CD4-positive, alpha-beta T cell treated with Interleukin-10 for 1 hour (primary cell): Measurements from ENCODE around the gene RBBP7.

ENCODE experiments used
- DNase-seq: peaks from one replicate; pipeline ENCODE4 v3.0.0-alpha.2; 2020

RBBP7 gene

DNA sequence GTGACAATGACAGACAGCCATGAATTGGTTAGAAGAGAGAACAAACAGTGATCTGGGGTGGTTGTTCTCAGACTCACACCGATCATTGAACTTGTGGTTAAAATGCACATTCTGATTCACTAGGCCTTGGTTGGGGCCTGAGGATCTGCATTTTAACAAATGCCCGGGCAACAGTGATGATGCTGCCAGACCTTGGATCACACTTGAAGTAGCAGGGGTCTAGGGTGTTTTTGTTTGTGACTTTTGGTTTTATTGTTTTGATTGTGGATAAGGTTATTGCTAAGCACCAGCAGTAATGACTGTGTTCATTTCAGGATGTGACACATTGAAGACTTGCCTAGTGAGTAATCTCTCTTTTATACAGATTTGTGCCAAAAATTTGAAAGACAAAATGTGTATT, 47.4 kb downstream of the RBBP7 start:
- DNase-seq = no peak

DNA sequence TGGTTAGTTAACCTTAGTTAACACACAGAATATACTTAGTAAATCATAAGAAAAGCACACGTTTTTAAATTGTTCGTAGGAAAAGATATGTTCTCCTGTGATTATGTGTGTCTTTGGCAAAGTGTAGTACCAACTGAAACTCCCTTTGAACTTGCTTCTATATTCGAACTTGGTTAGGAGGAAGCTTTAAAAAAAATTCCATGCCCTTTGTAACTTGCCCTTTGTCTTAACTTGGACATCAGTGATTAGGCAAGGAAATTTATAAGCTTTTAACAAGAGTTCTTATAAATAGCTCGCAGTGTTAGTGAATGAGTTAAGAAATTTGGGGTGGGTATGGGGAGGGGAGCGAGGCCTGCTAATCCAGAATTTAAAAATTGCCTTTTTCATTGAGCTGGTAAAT, 50.5 kb downstream of the RBBP7 start:
- DNase-seq = no peak

DNA sequence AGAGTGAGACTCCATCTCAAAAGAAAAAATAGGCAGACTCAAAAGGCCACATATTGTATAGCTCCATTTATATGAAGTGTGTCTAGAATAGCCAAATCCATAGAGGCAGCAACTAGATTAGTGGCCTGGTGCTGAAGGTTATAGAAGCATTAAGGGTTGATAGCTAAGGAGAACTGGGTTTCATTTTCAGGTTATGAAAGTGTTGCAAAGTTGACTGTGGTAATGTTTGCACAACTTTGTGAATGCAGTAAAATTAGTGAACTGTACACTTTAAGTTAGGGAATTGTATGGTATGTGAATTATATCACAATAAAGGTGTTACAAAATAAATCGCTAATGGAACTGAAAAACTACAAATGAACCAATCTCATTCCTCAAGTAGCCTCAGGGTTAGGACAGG, 55.6 kb downstream of the RBBP7 start:
- no peak for DNase-seq

DNA sequence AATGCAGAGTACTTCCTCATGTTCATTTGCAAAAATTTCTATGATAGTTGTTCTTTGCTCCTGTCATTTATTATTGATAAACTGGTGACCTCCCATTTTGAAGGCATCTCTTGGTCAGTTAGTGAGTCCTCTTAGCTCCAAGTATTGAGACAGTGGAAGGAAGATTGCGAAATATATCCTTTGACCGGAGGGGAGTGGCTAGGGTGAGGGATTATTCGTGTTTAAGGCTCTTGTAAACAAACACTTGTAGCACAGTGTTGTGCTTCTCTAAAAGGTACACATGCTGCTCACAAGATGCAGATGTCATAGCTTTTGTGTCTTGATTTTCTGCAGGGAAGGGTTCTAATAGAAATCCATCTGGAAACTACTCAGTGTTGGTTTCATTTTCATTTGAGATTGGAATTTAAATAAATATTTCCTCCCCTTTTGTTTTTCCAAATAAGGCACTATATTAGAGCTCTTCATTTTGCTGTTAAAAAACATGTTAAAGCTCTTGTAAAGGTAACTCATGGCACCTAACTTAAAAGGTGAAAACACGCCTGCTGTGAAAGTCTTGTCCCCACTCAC, 62.1 kb downstream of the RBBP7 start:
- DNase-seq = no peak

DNA sequence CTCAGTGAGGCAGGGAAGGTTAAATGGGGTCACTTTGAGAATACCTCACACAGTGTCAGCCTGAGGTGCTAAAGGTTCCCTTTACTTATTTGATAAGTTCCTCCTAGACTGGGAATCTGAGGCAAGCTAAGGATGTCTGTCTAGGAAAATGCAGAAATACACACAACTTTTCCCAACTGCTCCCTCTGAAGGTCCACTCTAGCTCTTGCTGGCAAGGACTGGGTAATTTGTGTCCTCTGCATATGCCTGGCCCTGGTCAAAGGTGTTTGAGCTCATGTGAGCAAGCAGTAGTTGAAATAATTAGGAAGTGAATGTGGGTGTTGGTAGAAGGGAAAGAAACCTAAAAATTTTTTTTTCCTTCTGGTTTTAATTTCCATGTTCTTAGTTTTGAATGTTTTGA, 62.6 kb downstream of the RBBP7 start:
- DNase-seq = no peak

DNA sequence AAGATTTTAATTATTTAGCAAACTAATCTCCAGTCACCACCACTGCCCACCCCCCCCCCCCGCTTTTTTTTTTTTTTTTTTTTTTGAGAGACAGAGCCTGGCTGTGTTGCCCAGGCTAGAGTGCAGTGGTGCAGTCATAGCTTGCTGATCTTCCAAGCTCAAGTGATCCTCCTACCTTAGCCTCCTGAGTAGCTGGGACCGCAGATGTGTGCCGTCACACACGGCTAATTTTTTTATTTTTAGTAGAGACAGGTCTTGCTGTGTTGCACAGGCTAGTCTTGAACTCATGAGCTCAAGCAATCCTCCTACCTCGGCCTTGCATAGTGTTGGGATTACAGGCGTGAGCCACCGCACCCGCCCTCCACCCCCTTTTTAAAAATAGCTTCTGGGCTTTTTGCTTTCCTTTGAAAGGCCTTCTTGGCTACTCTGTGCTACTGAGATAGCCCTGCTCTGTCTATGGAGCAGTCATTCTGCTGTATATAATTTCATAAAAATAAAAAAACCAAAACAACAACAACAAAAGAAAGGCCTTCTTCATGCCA, 65.2 kb downstream of the RBBP7 start:
- DNase-seq = no peak

DNA sequence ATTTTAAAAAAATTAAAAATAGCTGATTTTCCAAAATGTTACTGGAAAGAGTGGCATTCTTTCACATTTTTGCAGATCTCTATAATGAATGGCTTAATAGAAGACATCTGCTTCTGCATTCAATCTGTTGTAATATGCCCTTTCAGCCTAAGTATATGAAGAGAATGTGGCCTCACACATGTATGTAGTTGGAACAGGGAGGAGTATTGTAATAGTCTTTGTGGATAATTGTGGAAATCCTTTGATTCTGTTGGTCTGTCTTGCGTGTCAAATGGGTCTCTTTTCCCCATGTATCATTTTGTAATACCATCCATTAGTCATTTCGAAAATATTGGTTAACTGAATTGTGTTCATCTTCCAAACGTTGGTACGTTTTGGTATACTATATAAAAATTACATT, 72.3 kb downstream of the RBBP7 start:
- no peak for DNase-seq

DNA sequence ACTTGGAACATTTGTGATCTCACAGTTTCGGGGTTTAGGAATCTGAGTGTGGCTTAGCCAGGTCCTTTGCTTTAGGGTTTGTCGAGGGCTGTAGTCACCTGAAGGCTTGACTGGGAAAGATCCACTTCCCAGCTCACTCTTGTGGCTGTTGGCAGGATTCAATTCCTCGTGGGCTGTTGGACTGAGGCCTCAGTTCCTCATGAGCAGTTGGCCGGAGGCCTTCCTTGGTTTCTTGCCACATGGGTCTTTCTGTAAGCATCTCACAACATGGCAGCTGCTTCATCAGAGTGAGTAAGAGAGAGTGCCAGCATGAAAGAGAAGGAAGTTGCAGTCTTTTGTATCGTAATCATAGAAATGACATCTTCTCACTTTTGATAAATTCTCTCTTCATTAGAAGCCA, 72.8 kb downstream of the RBBP7 start:
- DNase-seq = no peak

DNA sequence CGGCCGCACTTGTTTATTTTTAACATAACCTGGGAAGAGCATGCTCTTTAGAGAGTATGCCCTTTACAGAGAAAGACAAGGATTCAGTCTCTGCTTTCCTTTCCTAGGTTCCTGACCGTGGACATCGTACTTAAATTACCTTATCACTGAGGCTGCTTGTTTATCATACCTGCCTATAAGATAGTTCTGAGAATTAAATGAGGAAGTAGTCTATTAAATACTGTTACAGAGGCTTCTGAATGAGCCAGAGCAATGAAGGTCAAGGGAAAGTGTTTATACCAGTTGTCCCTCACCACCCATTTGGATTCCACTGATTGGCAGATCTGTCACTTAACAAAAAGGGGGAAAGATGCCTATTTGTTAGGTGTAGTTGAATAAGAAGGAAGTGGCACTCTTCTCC, 73.9 kb downstream of the RBBP7 start:
- no peak for DNase-seq
